ENCODE measurements around the gene LIMS2.

LIMS2 gene

GRCh38 chr2:127698553-127699355 is 23.4 kb upstream of the LIMS2 start:
- H3K4me1 ChIP-seq (ENCODE audit: control insufficient read depth, insufficient read depth, low read length): peaks cover 17% of the 10 kb centered on the region
- H3K4me3 ChIP-seq (ENCODE audit: low read depth, low read length): no peak overlapping the region
- H3K27ac ChIP-seq (ENCODE audit: low read depth, low read length): no peak overlapping the region
- no peak overlapping the region for H3K9ac ChIP-seq (ENCODE audit: low read length)
- H3K36me3 ChIP-seq (ENCODE audit: control insufficient read depth, insufficient read depth, low read length): peaks cover 5% of the 10 kb centered on the region; the same call in 1 of the 2 replicates
- H3K9me3 ChIP-seq (ENCODE audit: control insufficient read depth, insufficient read depth, low read depth, low read length): no peaks in the 10 kb centered on the region
- H3K27me3 ChIP-seq (ENCODE audit: control insufficient read depth, insufficient read depth, low read length): no peaks in the 10 kb centered on the region

GRCh38 chr2:127697482-127698180 is 22.3 kb upstream of the LIMS2 start:
- Histone ChIP-seq H3K9ac (ENCODE audit: low read length) (no peak overlapping the region), H3K27ac (ENCODE audit: low read depth, low read length) (no peak overlapping the region), H3K4me3 (ENCODE audit: low read depth, low read length) (no peak overlapping the region), H3K36me3 (ENCODE audit: control insufficient read depth, insufficient read depth, low read length) (no peaks in the 10 kb centered on the region), H3K9me3 (ENCODE audit: control insufficient read depth, insufficient read depth, low read depth, low read length) (no peaks in the 10 kb centered on the region), H3K27me3 (ENCODE audit: control insufficient read depth, insufficient read depth, low read length) (no peaks in the 10 kb centered on the region), H3K4me1 (ENCODE audit: control insufficient read depth, insufficient read depth, low read length) (peaks cover 10% of the 10 kb centered on the region)

- Histone ChIP-seq H3K9me3 (ENCODE audit: control insufficient read depth, insufficient read depth, low read depth, low read length) (peaks cover 12% of the 10 kb centered on the region), H3K4me3 (ENCODE audit: low read depth, low read length) (no peak overlapping the region), H3K27me3 (ENCODE audit: control insufficient read depth, insufficient read depth, low read length) (no peaks in the 10 kb centered on the region), H3K27ac (ENCODE audit: low read depth, low read length) (no peak overlapping the region), H3K36me3 (ENCODE audit: control insufficient read depth, insufficient read depth, low read length) (no peaks in the 10 kb centered on the region), H3K9ac (ENCODE audit: low read length) (no peak overlapping the region), H3K4me1 (ENCODE audit: control insufficient read depth, insufficient read depth, low read length) (peaks cover 5% of the 10 kb centered on the region)
Measured at GRCh38 chr2:127695491-127696472, 20.5 kb upstream of the LIMS2 start.

- H3K27ac ChIP-seq (ENCODE audit: low read depth, low read length): no peak overlapping the region
- no peaks in the 10 kb centered on the region for H3K36me3 ChIP-seq (ENCODE audit: control insufficient read depth, insufficient read depth, low read length)
- no peaks in the 10 kb centered on the region for H3K27me3 ChIP-seq (ENCODE audit: control insufficient read depth, insufficient read depth, low read length)
- peaks cover 20% of the 10 kb centered on the region for H3K9me3 ChIP-seq (ENCODE audit: control insufficient read depth, insufficient read depth, low read depth, low read length)
- no peaks in the 10 kb centered on the region for H3K4me1 ChIP-seq (ENCODE audit: control insufficient read depth, insufficient read depth, low read length)
- no peak overlapping the region for H3K9ac ChIP-seq (ENCODE audit: low read length)
- no peak overlapping the region for H3K4me3 ChIP-seq (ENCODE audit: low read depth, low read length)
Measured at GRCh38 chr2:127694986-127695385, 19.7 kb upstream of the LIMS2 start.

- H3K4me1 ChIP-seq (ENCODE audit: control insufficient read depth, insufficient read depth, low read length): no peaks in the 10 kb centered on the region
- no peaks in the 10 kb centered on the region for H3K36me3 ChIP-seq (ENCODE audit: control insufficient read depth, insufficient read depth, low read length)
- no peak overlapping the region for H3K4me3 ChIP-seq (ENCODE audit: low read depth, low read length)
- H3K9ac ChIP-seq (ENCODE audit: low read length): no peak overlapping the region
- H3K27ac ChIP-seq (ENCODE audit: low read depth, low read length): no peak overlapping the region
- H3K27me3 ChIP-seq (ENCODE audit: control insufficient read depth, insufficient read depth, low read length): no peaks in the 10 kb centered on the region
- H3K9me3 ChIP-seq (ENCODE audit: control insufficient read depth, insufficient read depth, low read depth, low read length): peaks cover 40% of the 10 kb centered on the region
Measured at GRCh38 chr2:127690696-127691095, 15.4 kb upstream of the LIMS2 start.

- H3K4me1 ChIP-seq (ENCODE audit: control insufficient read depth, insufficient read depth, low read length): no peaks in the 10 kb centered on the region
- H3K36me3 ChIP-seq (ENCODE audit: control insufficient read depth, insufficient read depth, low read length): no peaks in the 10 kb centered on the region
- no peak overlapping the region for H3K4me3 ChIP-seq (ENCODE audit: low read depth, low read length)
- no peak overlapping the region for H3K27ac ChIP-seq (ENCODE audit: low read depth, low read length)
- no peak overlapping the region for H3K9ac ChIP-seq (ENCODE audit: low read length)
- H3K27me3 ChIP-seq (ENCODE audit: control insufficient read depth, insufficient read depth, low read length): no peaks in the 10 kb centered on the region
- H3K9me3 ChIP-seq (ENCODE audit: control insufficient read depth, insufficient read depth, low read depth, low read length): peaks cover 40% of the 10 kb centered on the region
Measured at GRCh38 chr2:127688405-127688804, 13.1 kb upstream of the LIMS2 start.

- Histone ChIP-seq H3K4me3 (ENCODE audit: low read depth, low read length) (no peak overlapping the region), H3K4me1 (ENCODE audit: control insufficient read depth, insufficient read depth, low read length) (no peaks in the 10 kb centered on the region), H3K9ac (ENCODE audit: low read length) (no peak overlapping the region), H3K27me3 (ENCODE audit: control insufficient read depth, insufficient read depth, low read length) (no peaks in the 10 kb centered on the region), H3K27ac (ENCODE audit: low read depth, low read length) (no peak overlapping the region), H3K9me3 (ENCODE audit: control insufficient read depth, insufficient read depth, low read depth, low read length) (peaks cover 25% of the 10 kb centered on the region), H3K36me3 (ENCODE audit: control insufficient read depth, insufficient read depth, low read length) (no peaks in the 10 kb centered on the region)
Measured at GRCh38 chr2:127685410-127686080, 10.2 kb upstream of the LIMS2 start.

- H3K27me3 ChIP-seq (ENCODE audit: control insufficient read depth, insufficient read depth, low read length): peaks cover 10% of the 10 kb centered on the region; the same call in 1 of the 2 replicates
- no peak overlapping the region for H3K27ac ChIP-seq (ENCODE audit: low read depth, low read length)
- no peaks in the 10 kb centered on the region for H3K4me1 ChIP-seq (ENCODE audit: control insufficient read depth, insufficient read depth, low read length)
- no peaks in the 10 kb centered on the region for H3K36me3 ChIP-seq (ENCODE audit: control insufficient read depth, insufficient read depth, low read length)
- H3K9ac ChIP-seq (ENCODE audit: low read length): no peak overlapping the region
- no peak overlapping the region for H3K4me3 ChIP-seq (ENCODE audit: low read depth, low read length)
- peaks cover 9% of the 10 kb centered on the region for H3K9me3 ChIP-seq (ENCODE audit: control insufficient read depth, insufficient read depth, low read depth, low read length)
Measured at GRCh38 chr2:127683757-127684156, 8.4 kb upstream of the LIMS2 start.

- Histone ChIP-seq H3K4me3 (ENCODE audit: low read depth, low read length) (no peak overlapping the region), H3K9me3 (ENCODE audit: control insufficient read depth, insufficient read depth, low read depth, low read length) (0 out of 2 replicates have a peak, but pooled peaks cover 2% of the 10 kb centered on the region), H3K9ac (ENCODE audit: low read length) (no peak overlapping the region), H3K36me3 (ENCODE audit: control insufficient read depth, insufficient read depth, low read length) (no peaks in the 10 kb centered on the region), H3K4me1 (ENCODE audit: control insufficient read depth, insufficient read depth, low read length) (no peaks in the 10 kb centered on the region), H3K27ac (ENCODE audit: low read depth, low read length) (no peak overlapping the region), H3K27me3 (ENCODE audit: control insufficient read depth, insufficient read depth, low read length) (peaks cover 17% of the 10 kb centered on the region; the same call in 1 of the 2 replicates)
Measured at GRCh38 chr2:127683056-127683455, 7.7 kb upstream of the LIMS2 start.
